T-helper 2 cell treated with Interferon-gamma antibody and Interleukin-4, amounts not matched to agents 5 μg/mL and 100 μg/mL, for 36 hours (primary cell): ENCODE data around the gene FGFRL1.

ENCODE experiments used
- DNase-seq: peaks from one replicate; pipeline ENCODE4 v3.0.0; 2021; ENCODE audit warnings: low spot score
- H3K27ac Mint-ChIP-seq: one replicate; pipeline ENCODE4 v1.8.0; 2021; ENCODE audit warnings: mild to moderate bottlenecking, mixed read lengths
- H3K27me3 Mint-ChIP-seq: one replicate; pipeline ENCODE4 v1.8.0; 2021; ENCODE audit warnings: low read depth, mixed read lengths
- H3K36me3 Mint-ChIP-seq: one replicate; pipeline ENCODE4 v1.8.0; 2021; ENCODE audit warnings: low read depth, mixed read lengths
- H3K4me1 Mint-ChIP-seq: one replicate; pipeline ENCODE4 v1.8.0; 2021; ENCODE audit warnings: low read depth, mixed read lengths
- H3K4me3 Mint-ChIP-seq: one replicate; pipeline ENCODE4 v1.8.0; 2022; ENCODE audit warnings: mild to moderate bottlenecking, moderate library complexity, mixed read lengths
- H3K9me3 Mint-ChIP-seq: one replicate; pipeline ENCODE4 v1.8.0; 2021; ENCODE audit warnings: mixed read lengths

The FGFRL1 gene

GRCh38 chr4:1011022-1011665 lies at the start of gene FGFRL1:
Gene FGFRL1 (plus strand): TSS chr4:1011626. CDS start chr4:1012486, 860 bp downstream.
- no peaks in the 10 kb centered on the region for H3K9me3 Mint-ChIP-seq
- no peaks in the 10 kb centered on the region for H3K36me3 Mint-ChIP-seq
- H3K4me1 Mint-ChIP-seq: peaks cover 12% of the 10 kb centered on the region
- peak; percentile 88 for DNase-seq
- peak within 1 kb of the TSS; percentile 81 for H3K4me3 Mint-ChIP-seq
- H3K27ac Mint-ChIP-seq: peak within 1 kb of the TSS; percentile 90
- peaks cover 27% of the 10 kb centered on the region for H3K27me3 Mint-ChIP-seq

GRCh38 chr4:962231-963208 lies 48.9 kb upstream of the FGFRL1 start:
- no peaks in the 10 kb centered on the region for H3K27me3 Mint-ChIP-seq
- DNase-seq: no peak
- no peak overlapping the region for H3K4me3 Mint-ChIP-seq
- H3K9me3 Mint-ChIP-seq: no peaks in the 10 kb centered on the region
- no peaks in the 10 kb centered on the region for H3K4me1 Mint-ChIP-seq
- H3K36me3 Mint-ChIP-seq: peaks cover 2% of the 10 kb centered on the region
- no peak overlapping the region for H3K27ac Mint-ChIP-seq

- Mint-ChIP-seq H3K9me3 (no peaks in the 10 kb centered on the region), H3K27ac (no peak overlapping the region), H3K4me3 (no peak overlapping the region), H3K36me3 (peaks cover 2% of the 10 kb centered on the region), H3K27me3 (no peaks in the 10 kb centered on the region), H3K4me1 (no peaks in the 10 kb centered on the region)
- no peak for DNase-seq
Observed at GRCh38 chr4:963276-964225, 47.9 kb upstream of the FGFRL1 start.

GRCh38 chr4:964346-965025 lies 46.9 kb upstream of the FGFRL1 start:
- H3K27me3 Mint-ChIP-seq: no peaks in the 10 kb centered on the region
- H3K4me1 Mint-ChIP-seq: no peaks in the 10 kb centered on the region
- H3K36me3 Mint-ChIP-seq: peaks cover 2% of the 10 kb centered on the region
- DNase-seq: no peak
- no peak overlapping the region for H3K4me3 Mint-ChIP-seq
- no peaks in the 10 kb centered on the region for H3K9me3 Mint-ChIP-seq
- H3K27ac Mint-ChIP-seq: no peak overlapping the region

GRCh38 chr4:965048-965765 lies 46.2 kb upstream of the FGFRL1 start:
- H3K4me1 Mint-ChIP-seq: no peaks in the 10 kb centered on the region
- no peaks in the 10 kb centered on the region for H3K27me3 Mint-ChIP-seq
- H3K9me3 Mint-ChIP-seq: no peaks in the 10 kb centered on the region

GRCh38 chr4:965766-966134 lies 45.7 kb upstream of the FGFRL1 start:
- Mint-ChIP-seq H3K9me3 (no peaks in the 10 kb centered on the region), H3K4me1 (peaks cover 3% of the 10 kb centered on the region), H3K27ac (no peak overlapping the region), H3K36me3 (peaks cover 2% of the 10 kb centered on the region), H3K27me3 (no peaks in the 10 kb centered on the region), H3K4me3 (no peak overlapping the region)
- DNase-seq: no peak

More at GRCh38 chr4:965048-965765, 46.2 kb upstream of the FGFRL1 start:
- Mint-ChIP-seq H3K36me3 (peaks cover 2% of the 10 kb centered on the region), H3K4me3 (no peak overlapping the region), H3K27ac (no peak overlapping the region)
- no peak for DNase-seq

GRCh38 chr4:966266-967112 lies 44.9 kb upstream of the FGFRL1 start:
- H3K9me3 Mint-ChIP-seq: no peaks in the 10 kb centered on the region
- no peak overlapping the region for H3K4me3 Mint-ChIP-seq
- peaks cover 3% of the 10 kb centered on the region for H3K4me1 Mint-ChIP-seq
- H3K36me3 Mint-ChIP-seq: peaks cover 2% of the 10 kb centered on the region
- no peak overlapping the region for H3K27ac Mint-ChIP-seq
- no peak for DNase-seq
- H3K27me3 Mint-ChIP-seq: no peaks in the 10 kb centered on the region

- no peaks in the 10 kb centered on the region for H3K27me3 Mint-ChIP-seq
- no peak overlapping the region for H3K4me3 Mint-ChIP-seq
- peaks cover 3% of the 10 kb centered on the region for H3K4me1 Mint-ChIP-seq
- no peaks in the 10 kb centered on the region for H3K9me3 Mint-ChIP-seq
- no peak overlapping the region for H3K27ac Mint-ChIP-seq
- peaks cover 2% of the 10 kb centered on the region for H3K36me3 Mint-ChIP-seq
- DNase-seq: no peak
Observed at GRCh38 chr4:967113-968104, 44.0 kb upstream of the FGFRL1 start.

- H3K27ac Mint-ChIP-seq: no peak overlapping the region
Observed at GRCh38 chr4:968221-968620, 43.2 kb upstream of the FGFRL1 start.

GRCh38 chr4:968621-969394 lies 42.6 kb upstream of the FGFRL1 start:
- no peak overlapping the region for H3K4me3 Mint-ChIP-seq

More at GRCh38 chr4:968221-968620, 43.2 kb upstream of the FGFRL1 start:
- Mint-ChIP-seq H3K4me1 (peaks cover 3% of the 10 kb centered on the region), H3K36me3 (peaks cover 2% of the 10 kb centered on the region), H3K9me3 (no peaks in the 10 kb centered on the region), H3K27me3 (no peaks in the 10 kb centered on the region), H3K4me3 (no peak overlapping the region)
- DNase-seq: no peak

More at GRCh38 chr4:968621-969394, 42.6 kb upstream of the FGFRL1 start:
- H3K27ac Mint-ChIP-seq: no peak overlapping the region
- H3K4me1 Mint-ChIP-seq: peaks cover 3% of the 10 kb centered on the region
- H3K9me3 Mint-ChIP-seq: no peaks in the 10 kb centered on the region
- H3K27me3 Mint-ChIP-seq: no peaks in the 10 kb centered on the region
- DNase-seq: no peak
- H3K36me3 Mint-ChIP-seq: peaks cover 2% of the 10 kb centered on the region
